Tibial nerve (tissue), 4 donors: ENCODE results near the gene PRDM10. TPM values are rescaled to one million over a fixed set of nuclear protein-coding genes. Genes with fewer than 3 reads are reported as not detected.

Experiments
- DNase-seq, 2 donors: peaks; one replicate each; pipeline ENCODE4 v3.0.0-alpha.2; 2019; ENCODE audit warnings: low spot score in 2 of 2
- H3K27ac ChIP-seq, 4 donors: fragments of 200-600 bp; sonication (generic) in 3 of 4; one replicate each; pipeline ENCODE4 v1.5.1; 2017 to 2019; ENCODE audit warnings: mild to moderate bottlenecking in 1 of 4
- H3K27me3 ChIP-seq, 2 donors: fragments of 200-600 bp; sonication (generic) in 1 of 2; one replicate each; pipeline versions ENCODE4 v1.5.1 to v1.6.0; 2017 to 2019
- H3K36me3 ChIP-seq, 3 donors: fragments of 200-600 bp; sonication (generic); one replicate each; pipeline ENCODE4 v1.5.1; 2018 to 2019
- H3K4me1 ChIP-seq, 4 donors: fragments of 200-600 bp; sonication (generic) in 3 of 4; one replicate each; pipeline ENCODE4 v1.5.1; 2017 to 2019
- H3K4me3 ChIP-seq, 4 donors: fragments of 200-600 bp; sonication (generic) in 3 of 4; one replicate each; pipeline ENCODE4 v1.5.1; 2017 to 2019; ENCODE audit warnings: mild to moderate bottlenecking in 1 of 4, moderate library complexity in 1 of 4
- H3K9me3 ChIP-seq, 4 donors: fragments of 200-600 bp; sonication (generic) in 3 of 4; one replicate each; pipeline ENCODE4 v1.5.1; 2017 to 2019
- CTCF ChIP-seq, 5 experiments: fragments of 200-600 bp in 3 of 5; fragments of 450-650 bp in 2 of 5; sonication (generic) in 3 of 5; IDR thresholded peaks; one replicate each; pipeline ENCODE4 v1.5.1; 2016 to 2019; ENCODE audit warnings: antibody characterized with exemption in 5 of 5, mild to moderate bottlenecking in 3 of 5, moderate library complexity in 2 of 5
- EP300 ChIP-seq, 2 donors: sonication (generic); formaldehyde crosslinking; IDR thresholded peaks; one replicate each; pipeline ENCODE4 v1.6.1; 2017; ENCODE audit warnings: antibody characterized with exemption in 2 of 2, mild to moderate bottlenecking in 1 of 2
- POLR2A ChIP-seq, 2 donors: fragments of 450-650 bp; IDR thresholded peaks; one replicate each; pipeline ENCODE4 v1.6.1; 2017; ENCODE audit warnings: antibody characterized with exemption in 2 of 2, mild to moderate bottlenecking in 2 of 2, moderate library complexity in 2 of 2
- WGBS, 2 donors: methylation state at CpG; one replicate each; pipeline ENCODE4 v1.1.5; 2018; 5-methylcytosine and 5-hydroxymethylcytosine counted together
- total RNA-seq, 4 donors: library from RNA; depleted of rRNA; stranded (reverse); fragments of >200 nt; gene quantifications; one replicate each; pipeline ENCODE4 v1.1.0, GENCODE V29; 2016

PRDM10 gene
- total RNA-seq, 4 donors from 2014 or later: 9.2 to 23.1 (median 11.0) TPM

DNA sequence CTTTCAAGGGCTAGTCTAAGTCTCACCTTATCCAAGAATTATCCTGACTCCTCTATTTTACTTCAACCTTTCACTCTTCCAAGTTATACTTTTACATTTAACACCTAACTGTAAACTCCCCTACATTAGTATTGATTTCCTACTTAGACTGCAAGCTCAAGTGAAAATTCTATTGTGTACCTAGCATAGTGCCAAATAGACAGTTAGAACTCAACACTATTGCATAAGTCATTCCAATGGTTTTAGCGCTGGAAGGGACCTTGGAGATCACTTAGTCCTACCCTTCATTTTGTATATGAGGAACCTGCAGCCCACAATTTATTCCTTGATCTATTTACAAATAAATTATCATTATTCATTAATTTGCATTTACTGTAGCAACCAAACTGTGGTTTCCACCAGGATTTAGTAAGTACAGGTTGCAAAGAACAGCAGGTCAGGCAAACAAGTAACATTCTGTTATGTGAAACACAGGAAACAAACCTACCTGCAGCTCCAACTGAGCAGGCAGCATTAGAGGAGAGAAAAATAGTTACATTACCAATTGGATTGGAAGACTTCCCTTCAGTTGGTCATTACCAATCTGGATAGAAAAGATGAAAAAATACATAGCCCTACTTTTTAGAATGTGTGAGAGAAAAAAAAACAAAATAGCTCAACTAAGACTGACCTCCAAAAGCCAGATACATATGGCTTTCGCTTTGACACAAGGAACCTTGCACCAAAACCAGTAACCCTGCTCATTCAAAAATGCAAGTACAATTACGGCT, 73.5 kb downstream of the PRDM10 start:
- Histone ChIP-seq H3K27ac (no peak overlapping the region), H3K9me3 (no peaks in the 10 kb centered on the region), H3K4me1 (no peaks in the 10 kb centered on the region), H3K36me3 (peaks cover 0 to 52% (median 3%) of the 10 kb centered on the region in 3 donors), H3K27me3 (no peaks in the 10 kb centered on the region), H3K4me3 (no peak overlapping the region)
- WGBS, 2 donors: 92 to 94% methylated on average over 3 of the region's 3 CpGs
- no peak for TF ChIP-seq POLR2A (IDR thresholded peaks at IDR 0.05)
- TF ChIP-seq CTCF (IDR thresholded peaks at IDR 0.05): no peak
- TF ChIP-seq EP300 (IDR thresholded peaks at IDR 0.05): no peak
- DNase-seq: no peak

DNA sequence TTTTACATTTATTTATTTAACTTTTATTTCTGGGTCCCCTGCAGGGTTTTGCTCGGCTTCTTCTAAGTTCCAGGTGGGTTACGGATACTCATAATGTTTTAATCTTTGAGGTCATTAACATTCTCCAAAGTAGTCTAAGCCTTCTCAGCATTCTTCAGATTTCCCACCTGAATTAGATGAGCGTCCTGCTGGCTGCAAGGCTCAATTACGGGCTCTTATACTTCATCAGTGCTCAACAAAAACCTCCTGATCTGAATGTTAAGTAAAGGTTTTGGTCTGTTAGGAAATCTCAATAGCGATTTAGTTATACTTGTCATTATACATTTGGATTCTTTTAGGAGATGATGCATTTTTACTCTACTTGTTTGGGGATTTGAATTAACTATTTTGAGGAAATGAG, 80.0 kb downstream of the PRDM10 start:
- Histone ChIP-seq H3K36me3 (peaks cover 0 to 56% (median 0%) of the 10 kb centered on the region in 3 donors), H3K9me3 (no peaks in the 10 kb centered on the region), H3K4me1 (peaks cover 0 to 3% (median 0%) of the 10 kb centered on the region in 4 donors), H3K4me3 (no peak overlapping the region), H3K27me3 (no peaks in the 10 kb centered on the region), H3K27ac (no peak overlapping the region)
- 90 to 91% methylated on average over 5 of the region's 5 CpGs for WGBS, 2 donors
- DNase-seq: no peak
- TF ChIP-seq EP300 (IDR thresholded peaks at IDR 0.05): no peak
- TF ChIP-seq CTCF (IDR thresholded peaks at IDR 0.05): no peak
- no peak for TF ChIP-seq POLR2A (IDR thresholded peaks at IDR 0.05)

DNA sequence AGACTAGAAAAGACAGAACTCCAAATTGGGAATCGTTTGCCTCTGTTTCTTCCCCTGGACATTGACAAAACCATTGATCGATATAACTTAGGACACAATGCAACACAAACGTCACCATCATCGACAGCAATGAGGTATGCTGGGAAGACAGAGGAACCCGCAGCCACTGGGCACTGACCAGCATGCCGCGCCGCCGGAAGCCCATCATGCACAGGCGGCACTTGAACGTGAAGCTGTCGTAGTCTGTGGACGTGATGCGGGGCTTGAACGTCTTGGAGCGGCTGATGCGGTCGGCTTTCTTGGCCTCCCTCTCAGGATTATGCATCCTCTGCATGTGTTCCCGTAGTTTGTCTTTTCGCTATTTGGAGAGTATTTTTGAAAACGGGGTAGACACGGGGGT, 84.3 kb downstream of the PRDM10 start:
- no peak for DNase-seq
- Histone ChIP-seq H3K4me1 (peaks cover 0 to under 1% (median 0%) of the 10 kb centered on the region in 4 donors), H3K36me3 (peaks cover 2 to 86% (median 7%) of the 10 kb centered on the region in 3 donors), H3K27me3 (no peaks in the 10 kb centered on the region), H3K9me3 (no peaks in the 10 kb centered on the region), H3K4me3 (no peak overlapping the region), H3K27ac (no peak overlapping the region)
- no peak for TF ChIP-seq EP300 (IDR thresholded peaks at IDR 0.05)
- TF ChIP-seq POLR2A (IDR thresholded peaks at IDR 0.05): no peak
- no peak for TF ChIP-seq CTCF (IDR thresholded peaks at IDR 0.05)
- 94% methylated on average over 22 of the region's 22 CpGs for WGBS, 2 donors

- H3K27me3 ChIP-seq: no peaks in the 10 kb centered on the region
- WGBS, 2 donors: 85 to 90% methylated on average over 2 of the region's 2 CpGs
Measured at GRCh38 chr11:129917231-129917630, 85.4 kb downstream of the PRDM10 start.

More at GRCh38 chr11:129917231-129917630, 85.4 kb downstream of the PRDM10 start:
- H3K4me3 ChIP-seq: no peak overlapping the region
- DNase-seq: no peak
- TF ChIP-seq EP300 (IDR thresholded peaks at IDR 0.05): no peak
- TF ChIP-seq POLR2A (IDR thresholded peaks at IDR 0.05): no peak
- no peak for TF ChIP-seq CTCF (IDR thresholded peaks at IDR 0.05)
- H3K9me3 ChIP-seq: no peaks in the 10 kb centered on the region
- H3K36me3 ChIP-seq: peaks cover 2 to 86% (median 7%) of the 10 kb centered on the region in 3 donors
- H3K27ac ChIP-seq: no peak overlapping the region
- H3K4me1 ChIP-seq: no peaks in the 10 kb centered on the region
